CD4-positive, alpha-beta T cell treated with Interleukin-17A for 4 hours (primary cell): ENCODE data around the gene HCCS.
"Not testable (repeated sequence)": the region's sequence is repeated elsewhere in the genome, so short reads cannot be mapped to it uniquely, and the experiment has no call there.

Experiments used
- DNase-seq: peaks from one replicate; pipeline ENCODE4 v3.0.0-alpha.2; 2020; ENCODE audit warnings: mixed read lengths

The HCCS gene

DNA sequence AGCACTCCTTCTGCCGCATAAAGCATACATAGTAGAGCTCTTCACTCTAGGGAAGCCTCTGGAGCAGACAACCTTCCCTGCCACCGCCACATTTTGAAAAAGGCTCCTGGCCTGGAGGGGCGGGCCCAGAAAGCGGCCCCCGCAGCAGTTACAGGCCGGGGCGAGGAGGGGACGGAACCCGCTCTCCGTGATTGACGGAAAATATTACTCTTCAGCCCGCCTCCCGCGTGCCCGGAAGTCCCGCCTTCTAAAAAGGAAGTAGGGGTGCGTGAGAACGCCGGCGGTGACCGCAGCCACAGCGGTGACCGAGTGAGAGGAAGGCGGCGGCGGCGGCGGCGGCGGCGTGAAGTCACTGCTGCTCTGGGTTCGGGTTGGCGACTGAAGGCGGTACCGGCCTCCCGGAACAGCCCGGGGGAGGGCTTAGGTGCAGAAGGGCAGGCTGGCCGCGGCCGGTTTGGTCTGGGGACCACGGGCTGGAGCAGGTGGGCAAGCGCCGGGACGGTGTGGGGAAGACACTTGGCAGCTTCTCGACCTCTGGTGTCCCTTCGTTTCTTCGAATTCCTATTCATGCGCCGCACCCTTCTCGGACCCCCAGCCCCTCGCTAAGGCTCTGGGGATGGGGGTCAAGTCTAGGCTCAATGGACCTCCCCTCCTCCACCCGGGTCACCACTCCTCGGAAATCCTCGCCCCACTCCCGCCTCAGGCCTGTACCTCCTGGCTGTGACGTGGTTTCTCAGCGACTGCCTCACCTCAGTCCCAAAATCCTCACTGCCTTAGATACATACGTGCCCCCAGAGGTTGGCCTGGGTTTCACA is at the start of gene HCCS:
HCCS (plus strand) TSS at position 296 of the 815 bp plus-strand sequence. CDS start 729 bp downstream, outside the sequence.
- DNase-seq: peak; percentile 84

DNA sequence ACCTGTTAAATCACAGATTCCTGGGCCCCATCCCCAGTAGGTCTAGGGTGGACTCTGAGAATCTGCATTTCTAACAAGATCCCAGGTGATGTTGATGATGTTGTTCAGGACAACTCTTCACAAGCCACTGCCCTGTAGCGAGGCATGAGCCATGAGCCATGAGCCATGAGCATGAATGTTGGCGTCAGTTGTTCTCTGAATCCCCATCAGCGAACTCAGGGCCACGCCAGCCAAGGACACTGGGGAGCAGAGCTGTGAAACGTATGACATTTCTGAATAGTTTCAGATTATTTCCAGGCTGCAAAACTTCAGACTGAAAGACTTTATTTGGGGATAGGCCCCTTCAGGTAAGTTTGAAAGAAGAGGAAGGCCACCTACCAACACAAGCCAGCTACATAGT is 46.9 kb upstream of the HCCS start:
- DNase-seq: no peak

DNA sequence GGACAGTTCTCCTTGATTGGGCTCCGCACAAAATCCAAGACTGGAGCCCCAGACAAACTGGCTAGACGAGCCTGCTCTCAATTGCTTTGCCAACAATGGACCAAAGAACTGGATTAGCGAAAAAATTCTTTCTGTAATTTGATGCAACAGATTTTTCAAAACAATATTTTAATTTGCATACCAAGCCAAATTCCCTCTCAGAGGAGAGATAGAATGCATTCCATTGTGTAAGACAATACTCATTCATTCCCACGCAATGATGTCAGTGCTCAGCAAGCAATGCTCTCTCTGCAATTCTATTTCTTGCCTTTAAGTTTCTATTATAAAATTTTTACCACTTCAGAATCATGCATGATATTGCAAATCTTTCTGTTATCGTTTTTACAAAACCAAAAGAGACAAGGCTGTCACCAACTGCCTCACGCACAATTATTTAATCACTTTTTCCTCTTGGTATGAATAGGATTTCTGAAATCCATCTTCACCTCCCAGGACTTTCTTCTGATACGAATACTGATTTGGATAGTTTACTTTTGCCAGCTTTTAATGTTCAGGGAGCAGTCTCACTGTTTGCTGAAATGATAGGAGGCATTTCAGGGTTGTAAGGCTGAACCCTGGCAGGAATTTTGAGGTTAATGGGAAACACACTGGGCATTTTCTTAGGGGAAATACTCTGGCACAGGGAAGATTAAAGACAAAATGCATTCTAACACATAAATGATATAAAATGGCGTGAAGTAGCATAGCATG is 46.1 kb upstream of the HCCS start:
- no peak for DNase-seq

DNA sequence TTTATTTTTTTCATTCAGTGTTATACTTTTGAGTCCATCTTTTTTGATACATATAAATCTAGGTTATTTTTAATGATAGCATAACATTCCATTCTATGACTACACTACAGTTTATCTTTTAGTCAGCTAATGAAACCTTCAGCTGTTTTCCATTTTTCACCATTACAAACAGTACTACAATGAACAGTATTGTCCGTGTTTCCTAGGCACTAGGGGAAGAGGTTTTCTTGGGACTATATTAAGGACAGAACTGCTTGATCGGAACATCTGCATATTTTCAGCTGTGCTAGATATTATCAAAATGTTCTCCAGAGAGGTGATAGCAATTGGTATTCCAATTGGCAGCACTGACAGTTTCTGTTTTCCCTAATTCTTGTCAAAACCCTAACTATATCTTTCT is 44.3 kb upstream of the HCCS start:
- DNase-seq: no peak

DNA sequence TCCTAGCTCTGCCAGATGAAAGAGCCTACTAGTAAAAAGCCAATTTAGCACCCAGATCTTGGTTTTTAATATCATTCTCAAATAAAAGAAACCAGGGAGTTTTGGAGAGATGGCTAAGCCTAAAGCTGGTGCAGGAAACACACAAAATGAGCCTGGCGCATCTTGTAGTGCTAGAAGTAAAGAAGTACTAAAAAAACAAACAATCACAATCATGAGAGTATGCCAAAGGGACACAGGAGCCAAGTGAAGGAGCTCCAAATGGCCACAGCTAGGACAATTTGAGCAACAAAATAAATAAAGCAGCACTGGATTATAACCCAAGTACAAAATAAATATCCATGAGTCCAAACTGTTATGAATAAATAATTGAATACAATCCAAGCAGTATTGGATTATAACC is 37.8 kb upstream of the HCCS start:
- DNase-seq: no peak

DNA sequence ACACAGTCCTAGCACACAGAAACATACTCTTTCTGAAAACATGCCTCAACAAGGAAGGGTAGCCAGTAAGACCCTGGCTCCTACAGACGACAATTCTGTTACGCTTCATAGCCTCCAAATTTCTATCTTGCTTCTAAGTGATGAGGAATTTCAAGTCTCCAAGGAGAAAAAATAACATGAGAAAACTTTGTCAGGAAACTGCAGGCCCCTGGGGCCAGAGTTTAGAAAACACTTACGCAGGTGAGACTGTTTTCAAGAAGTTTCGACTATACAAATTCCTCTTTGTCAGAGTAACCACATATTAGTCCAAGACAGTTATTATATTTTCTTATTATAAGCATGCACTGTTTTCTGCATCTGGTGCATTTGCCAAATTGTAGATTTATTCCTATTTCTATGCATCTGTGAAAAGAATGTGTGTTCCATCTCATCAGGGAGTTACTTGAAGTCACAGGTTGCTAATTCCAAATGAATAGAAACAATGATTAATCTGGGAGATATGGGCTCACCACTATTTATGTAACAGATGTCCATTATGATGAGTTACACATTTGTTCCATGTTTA is 30.3 kb upstream of the HCCS start:
- no peak for DNase-seq

DNA sequence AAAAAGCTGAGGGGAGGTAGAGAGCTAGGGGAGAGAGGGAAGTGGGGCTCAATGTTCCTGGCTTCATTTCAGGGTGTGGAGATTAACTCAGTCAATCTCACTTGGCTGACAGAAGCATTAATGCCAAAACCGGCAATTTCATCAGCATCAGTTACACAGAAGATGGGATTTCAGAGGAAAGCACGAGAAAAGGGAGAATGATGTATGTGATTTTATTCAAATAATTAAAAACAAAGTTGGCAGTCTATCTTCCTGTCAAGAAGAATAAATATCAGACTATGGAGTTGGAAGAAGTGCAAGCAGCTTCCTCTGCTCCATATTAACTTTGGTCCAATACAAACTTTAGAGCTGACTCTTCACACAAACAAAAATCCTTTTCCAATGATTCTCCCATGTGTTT is 29.6 kb upstream of the HCCS start:
- no peak for DNase-seq

DNA sequence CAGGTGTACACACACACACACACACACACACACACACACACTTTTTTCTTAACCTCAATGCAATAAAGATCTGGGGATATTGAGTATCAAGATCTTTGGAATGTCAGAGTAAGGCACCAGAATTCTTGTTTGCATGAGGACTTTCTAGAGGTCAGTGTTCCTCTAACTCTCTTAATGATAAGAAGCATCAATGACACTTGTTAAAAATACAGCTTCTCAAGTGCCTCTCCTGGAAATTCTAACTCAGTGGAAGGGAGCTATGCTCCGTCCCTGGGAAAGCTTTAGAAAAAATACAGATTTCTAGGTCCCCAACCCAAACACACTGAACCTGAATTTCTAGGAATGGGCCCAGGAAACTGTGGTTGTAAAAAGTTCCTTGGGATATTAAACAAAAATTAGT is 25.8 kb upstream of the HCCS start:
- no peak for DNase-seq

DNA sequence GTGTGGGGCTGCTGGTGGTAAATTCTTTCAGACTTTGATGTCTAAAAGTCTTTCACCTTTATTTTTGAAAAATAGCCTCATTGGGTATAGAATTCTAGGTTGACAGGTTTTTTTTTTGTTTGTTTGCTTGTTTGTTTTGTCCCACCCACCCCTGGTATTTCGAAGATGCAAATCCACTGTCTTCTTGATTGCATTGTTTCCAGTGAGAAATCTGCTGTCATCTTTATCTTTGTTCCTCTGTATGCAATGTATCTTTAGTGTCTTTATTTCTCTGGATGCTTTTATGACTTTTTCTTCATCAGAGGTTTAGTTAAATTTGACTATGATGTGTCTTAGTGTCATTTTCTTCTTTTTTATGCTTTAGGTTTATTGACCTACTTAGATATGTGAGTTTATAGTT is 21.3 kb upstream of the HCCS start:
- DNase-seq: no peak

DNA sequence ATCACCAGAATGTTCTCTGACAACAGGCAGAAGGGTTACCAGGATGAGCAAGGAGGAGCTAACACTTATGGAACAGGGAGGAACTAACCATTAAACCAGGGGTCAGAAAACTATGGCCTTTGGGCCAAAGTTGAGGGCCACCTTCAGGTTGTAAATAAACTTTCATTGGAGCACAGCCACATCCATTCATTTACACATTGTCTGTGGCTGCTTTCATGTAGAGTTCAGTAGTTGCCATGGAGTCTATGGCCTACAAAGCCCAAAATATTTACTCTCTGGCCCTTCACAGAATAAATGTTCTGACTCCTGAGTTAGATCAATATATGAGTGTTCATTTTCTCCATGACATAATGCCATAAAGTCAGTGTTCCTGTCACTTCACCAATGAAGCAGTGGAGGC is 13.2 kb upstream of the HCCS start:
- no peak for DNase-seq

DNA sequence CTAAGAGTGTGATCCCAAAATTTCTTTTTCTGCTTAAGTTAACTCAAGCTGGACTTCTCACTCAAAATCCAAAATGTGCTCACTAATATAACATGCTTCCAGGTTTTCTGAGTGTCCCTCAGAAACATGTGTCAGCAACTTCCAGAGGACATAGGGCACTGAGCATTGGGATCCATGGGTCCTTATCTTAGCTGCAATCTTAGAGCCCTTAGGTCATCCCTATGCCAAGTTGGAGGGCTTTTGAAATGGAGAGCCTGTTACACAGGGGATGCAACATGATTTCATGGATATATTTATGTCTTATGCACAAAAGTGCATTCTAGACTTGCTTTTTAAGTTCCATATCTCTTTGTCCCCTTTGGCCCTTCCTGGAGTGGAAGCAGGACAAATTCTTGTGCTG is 11.7 kb upstream of the HCCS start:
- no peak for DNase-seq

DNA sequence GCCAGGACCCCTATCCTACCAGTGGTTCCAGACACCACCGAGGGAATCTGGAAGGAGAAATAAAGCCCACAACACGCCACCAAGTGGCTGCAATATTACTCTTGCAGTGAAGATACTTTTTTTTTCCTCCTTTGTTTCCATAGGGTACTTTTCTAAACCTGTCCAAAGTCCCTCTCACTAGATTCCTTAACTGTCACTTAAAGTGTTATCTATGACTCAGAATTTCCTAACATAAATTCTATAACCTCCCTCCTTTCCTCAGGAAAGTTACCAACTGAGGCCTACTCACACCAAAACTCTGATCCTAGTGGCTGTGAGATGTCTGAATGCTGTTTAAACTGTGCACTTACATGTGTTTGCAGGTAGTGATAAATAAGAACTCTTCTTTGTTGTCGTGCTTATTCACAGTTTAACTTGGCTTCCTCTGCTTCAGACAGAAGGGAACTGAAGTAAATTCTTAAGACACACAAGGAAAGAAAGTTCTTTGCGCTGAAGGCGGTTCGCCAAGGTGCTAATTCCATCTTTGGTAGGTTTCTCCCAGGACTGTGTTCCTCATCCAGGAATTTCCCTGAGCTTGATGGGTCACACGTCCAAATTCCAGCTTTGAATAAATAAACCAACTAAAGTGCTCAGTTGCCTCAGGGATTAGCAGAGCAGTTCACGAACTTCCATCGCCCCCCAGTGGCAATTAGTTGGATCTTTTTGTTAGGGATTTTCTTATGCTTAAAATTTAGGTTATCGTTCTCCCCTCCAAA is 10.7 kb upstream of the HCCS start:
- DNase-seq: no peak

DNA sequence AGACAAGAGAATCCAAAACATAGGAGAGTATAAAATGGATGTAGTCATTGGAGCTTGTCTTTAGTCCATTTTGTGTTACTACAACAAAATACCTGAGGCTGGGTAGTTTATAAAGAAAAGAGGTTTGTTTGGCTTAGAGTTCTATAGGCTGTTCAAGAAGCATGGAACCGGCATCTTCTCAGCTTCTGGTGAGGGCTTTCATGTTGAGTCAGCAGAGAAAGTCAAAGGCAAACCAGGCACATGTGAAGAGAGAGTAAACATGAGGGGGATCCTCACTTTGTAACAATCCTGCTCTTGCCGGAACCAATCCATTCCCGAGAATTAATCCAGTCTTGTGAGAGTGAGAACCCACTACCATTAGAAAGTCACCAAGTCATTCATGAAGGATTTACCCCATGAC is 8.1 kb upstream of the HCCS start:
- no peak for DNase-seq

DNA sequence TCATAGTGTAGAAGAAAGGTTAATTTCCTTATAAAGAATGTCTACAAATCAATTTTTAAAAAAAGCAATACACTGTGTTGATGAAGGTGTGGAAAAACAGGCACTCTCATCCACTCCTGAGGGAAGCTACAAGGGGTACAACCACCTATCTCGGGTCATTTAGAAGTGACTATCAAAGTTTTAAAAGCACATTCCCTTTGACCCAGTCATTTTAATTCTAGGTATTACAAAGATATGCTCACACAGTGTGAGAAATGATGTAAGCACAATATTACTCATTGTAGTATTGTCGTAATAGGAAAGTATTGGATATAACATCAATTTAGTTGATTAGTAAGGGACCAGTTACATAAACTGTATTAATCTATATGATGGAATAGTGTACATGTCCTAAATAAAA is 7.4 kb upstream of the HCCS start:
- no peak for DNase-seq

DNA sequence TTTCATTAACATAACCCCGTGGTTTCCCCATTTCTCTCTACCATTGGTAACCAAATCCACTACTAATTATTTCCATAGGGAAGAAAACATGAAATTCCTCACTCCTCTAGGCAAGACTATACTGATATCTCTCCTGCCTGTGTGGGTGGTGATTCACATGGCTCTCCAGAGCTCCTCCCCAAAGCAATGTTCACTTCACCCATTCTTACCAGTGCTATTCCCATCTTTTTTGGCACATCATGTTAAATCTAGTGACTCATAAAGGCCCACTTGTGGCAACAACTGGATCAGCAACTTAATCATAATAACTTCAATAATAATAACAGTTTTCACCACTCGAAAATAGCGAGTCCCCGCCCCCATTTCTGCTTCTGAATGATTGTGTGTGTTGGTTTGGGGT is 6.1 kb upstream of the HCCS start:
- DNase-seq: no peak

DNA sequence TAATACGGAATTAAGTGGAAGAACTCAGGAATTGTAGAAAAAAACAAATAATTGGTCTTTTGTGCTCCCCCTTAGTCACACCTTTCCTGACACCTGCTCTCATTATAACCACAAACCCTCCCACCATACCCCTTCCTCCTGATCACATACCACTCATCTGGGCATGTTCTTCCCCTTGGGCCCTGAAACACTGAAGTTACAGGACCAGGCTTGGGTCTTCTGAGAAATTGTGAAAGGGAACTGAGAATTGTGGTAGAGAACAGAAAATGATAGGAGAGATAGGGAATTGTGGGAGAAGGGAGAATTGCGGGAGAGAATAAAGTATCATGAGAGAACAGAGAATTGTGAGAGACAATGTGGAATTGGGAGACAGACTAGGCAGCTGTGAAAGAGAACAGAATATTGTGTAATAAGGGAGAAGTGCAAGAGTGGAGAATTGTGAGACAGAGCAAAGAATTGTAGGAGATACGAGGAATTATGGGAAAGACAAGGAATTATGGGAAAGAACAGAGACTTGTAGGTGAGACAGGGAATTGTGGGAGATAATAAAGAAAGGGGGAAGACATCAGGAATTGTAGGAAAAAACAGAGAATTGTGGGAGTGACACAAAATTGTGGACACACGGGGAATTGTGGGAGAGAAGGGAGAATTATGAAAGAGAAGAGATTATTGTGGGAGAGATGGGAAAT is 2.7 kb upstream of the HCCS start:
- no peak for DNase-seq

DNA sequence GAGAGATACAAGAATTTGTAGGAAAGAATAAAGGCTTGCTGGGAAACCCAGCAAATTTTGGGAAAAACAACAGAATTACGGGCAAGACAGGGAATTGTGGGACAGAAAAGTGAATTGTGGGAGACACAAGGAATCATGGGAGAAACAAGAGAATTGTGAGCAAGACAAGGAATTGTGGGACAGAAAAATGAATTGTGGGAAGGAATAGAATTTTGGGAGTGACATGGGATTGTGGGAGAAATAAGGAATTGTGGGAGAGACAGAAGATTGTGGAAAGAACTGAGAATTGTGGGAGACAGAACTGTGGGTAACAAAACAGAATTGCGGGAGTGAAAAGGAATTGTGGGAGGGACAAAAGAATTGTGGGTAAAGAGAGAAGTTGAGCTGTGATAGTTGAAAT is 1.2 kb upstream of the HCCS start:
- no peak for DNase-seq

DNA sequence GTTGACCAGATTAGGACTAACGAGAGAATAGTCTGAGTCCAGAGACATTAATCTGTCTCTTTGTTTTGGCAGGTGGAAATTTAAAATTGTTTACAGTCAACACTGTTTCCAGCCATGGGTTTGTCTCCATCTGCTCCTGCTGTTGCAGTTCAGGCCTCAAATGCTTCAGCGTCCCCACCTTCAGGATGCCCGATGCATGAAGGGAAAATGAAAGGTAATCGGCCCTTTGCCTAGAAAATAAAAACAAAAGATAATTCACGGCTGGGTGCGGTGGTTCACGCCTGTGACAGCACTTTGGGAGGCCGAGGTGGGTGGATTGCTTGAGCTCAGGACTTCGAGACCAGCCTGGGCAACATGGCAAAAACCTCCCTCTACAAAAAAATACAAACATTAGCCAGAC is 815 bp downstream of the HCCS start:
- no peak for DNase-seq

DNA sequence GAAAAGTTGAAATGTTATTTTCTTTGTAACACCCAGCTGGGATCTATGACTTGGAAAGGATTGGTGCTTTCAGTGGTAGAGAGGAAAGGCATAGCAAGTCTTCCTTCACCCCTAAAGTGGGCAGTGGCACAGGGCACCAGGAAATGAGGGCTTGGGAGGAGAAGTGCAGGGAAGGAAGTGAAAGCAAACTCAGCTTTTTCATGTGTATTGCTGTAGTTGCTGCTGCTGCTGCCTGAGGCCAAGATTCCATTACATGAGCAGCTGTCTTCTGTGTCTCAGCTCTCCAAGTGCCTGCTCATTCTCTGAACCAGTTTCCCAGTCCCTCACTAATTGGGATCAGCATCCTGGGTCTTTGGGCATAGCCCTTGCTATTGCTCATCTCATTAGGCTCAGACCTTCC is 2.6 kb downstream of the HCCS start:
- no peak for DNase-seq

DNA sequence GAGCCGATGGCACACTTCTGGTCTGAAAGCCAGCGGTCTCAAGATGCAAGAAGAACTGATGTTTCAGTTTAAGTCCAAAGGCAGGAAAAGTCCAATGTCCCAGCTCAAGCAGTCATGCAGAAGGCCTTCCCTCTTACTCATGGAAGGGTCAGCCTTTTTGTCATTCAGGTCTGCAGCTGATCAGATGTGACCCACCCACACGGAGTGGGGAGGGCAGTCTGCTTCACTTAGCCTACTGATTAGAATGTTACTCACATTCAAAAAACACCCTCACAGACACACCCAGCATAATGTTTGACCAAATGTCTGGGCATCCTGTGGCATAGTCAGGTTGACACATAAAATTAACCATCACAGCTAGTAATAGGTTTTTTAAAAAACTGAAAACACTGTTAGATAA is 6.6 kb downstream of the HCCS start:
- DNase-seq: no peak

DNA sequence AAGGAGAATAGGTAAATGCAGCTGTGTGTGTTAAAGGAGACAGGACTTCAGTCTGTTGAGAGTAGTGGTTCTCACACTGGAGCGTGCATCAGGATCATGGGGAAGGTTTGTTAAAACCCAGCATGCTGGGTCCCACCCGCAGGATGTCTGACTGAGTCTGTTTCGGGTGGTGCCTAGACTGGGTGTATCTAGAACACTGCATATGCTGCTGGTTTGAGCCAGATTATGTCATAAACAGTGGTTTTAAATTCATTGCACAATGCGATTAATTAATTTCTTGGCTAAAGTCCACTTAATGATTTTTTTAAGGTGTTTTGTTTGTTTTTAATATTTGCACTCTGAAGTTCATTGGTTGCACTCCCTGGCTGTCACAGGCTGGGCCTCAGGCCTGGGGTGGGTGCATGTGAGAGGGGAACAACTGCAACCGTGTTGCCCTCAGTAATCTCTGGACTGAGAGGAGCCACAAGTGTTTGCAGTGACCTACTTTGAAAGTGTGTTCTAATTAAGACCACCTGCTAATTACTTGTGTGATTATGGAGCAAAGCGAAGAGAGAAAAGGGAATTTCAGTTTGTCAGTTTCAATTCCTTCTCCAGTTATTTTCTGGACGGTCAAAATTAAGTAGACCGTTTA is 8.3 kb downstream of the HCCS start:
- no peak for DNase-seq

DNA sequence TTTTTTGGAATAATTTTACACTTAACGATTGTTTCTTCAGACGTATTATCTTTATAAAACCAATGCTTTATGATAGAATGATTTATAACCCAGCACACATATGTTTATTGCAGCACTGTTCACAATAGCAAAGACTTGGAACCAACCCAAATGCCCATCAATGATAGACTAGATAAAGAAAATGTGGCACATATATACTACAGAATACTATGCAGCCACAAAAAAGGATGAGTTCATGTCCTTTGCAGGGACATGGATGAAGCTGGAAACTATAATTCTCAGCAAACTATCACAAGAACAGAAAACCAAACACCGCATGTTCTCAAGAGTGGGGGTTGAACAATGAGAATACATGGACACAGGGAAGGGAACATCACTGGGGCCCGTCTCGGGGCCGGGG is 12.0 kb downstream of the HCCS start:
- not testable (repeated sequence) for DNase-seq
